ELF-1 (cell line): ENCODE data around the gene GALNT11.
"Not testable (repeated sequence)": the region's sequence is repeated elsewhere in the genome, so short reads cannot be mapped to it uniquely, and the experiment has no call there.

ENCODE experiments used
- DNase-seq: peaks from one replicate; pipeline ENCODE4 v3.0.0-alpha.2; 2016; ENCODE audit warnings: low read depth, low spot score

GALNT11 gene

DNA sequence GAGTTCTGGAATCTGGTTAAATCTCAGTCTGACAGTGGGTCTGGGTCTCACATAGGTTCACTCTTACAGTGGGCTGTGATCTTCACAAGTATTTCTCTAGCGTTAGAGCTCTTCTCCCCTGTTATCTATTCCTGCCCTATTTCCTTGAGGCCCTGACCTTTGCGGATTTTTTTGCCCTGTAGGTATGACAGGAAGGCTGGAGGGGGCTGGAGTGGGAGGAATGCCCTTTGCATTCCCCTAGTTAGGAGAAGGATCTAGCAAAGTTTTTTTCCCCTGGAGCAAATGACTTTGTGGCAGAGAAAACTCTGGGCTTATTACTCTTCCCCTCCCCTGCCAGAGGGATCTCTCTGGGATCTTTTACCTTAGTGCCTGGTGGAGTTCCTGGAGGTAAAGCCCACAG, 49.2 kb downstream of the GALNT11 start:
- DNase-seq: peak; percentile 80

DNA sequence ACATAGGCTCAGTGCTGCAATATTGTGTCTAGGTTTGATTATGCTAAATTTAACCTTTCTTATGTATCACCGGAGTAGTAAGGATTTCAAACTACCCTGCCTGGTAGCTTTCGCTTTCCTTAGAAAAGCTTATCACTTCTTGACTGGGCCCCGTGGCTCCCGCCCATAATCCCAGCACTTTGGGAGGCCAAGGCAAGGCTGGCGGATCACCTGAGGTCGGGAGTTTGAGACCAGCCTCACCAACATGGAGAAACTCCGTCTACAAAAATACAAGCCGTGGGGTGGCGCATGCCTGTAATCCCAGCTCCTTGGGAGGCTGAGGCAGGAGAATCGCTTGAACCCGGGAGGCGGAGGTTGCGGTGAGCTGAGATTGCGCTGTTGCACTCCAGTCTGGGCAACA, 49.9 kb downstream of the GALNT11 start:
- not testable (repeated sequence) for DNase-seq

DNA sequence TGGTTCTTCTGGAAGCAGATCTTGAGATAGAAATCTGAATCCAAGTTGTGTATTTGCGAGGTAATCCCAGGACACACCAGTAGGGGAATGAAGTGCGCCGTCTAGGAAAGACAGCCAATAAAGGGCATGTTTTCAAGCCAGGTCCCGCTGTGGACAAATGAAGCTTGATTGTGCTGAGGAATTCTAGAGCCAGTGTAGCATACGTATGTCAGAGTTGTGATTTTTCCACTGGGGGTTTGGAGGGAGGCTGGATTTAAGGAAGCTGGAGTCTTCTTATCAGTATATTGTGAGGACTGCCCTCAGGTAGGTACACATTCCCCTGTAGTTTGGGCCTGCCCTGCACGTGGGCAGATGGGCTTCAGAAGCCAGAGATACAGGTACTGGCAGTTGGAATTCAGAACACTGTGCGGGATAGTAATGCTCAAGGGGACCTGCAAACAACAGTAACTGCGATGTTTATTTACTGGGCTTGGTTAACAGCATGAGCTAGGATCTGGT, 50.9 kb downstream of the GALNT11 start:
- peak; percentile 77 for DNase-seq

DNA sequence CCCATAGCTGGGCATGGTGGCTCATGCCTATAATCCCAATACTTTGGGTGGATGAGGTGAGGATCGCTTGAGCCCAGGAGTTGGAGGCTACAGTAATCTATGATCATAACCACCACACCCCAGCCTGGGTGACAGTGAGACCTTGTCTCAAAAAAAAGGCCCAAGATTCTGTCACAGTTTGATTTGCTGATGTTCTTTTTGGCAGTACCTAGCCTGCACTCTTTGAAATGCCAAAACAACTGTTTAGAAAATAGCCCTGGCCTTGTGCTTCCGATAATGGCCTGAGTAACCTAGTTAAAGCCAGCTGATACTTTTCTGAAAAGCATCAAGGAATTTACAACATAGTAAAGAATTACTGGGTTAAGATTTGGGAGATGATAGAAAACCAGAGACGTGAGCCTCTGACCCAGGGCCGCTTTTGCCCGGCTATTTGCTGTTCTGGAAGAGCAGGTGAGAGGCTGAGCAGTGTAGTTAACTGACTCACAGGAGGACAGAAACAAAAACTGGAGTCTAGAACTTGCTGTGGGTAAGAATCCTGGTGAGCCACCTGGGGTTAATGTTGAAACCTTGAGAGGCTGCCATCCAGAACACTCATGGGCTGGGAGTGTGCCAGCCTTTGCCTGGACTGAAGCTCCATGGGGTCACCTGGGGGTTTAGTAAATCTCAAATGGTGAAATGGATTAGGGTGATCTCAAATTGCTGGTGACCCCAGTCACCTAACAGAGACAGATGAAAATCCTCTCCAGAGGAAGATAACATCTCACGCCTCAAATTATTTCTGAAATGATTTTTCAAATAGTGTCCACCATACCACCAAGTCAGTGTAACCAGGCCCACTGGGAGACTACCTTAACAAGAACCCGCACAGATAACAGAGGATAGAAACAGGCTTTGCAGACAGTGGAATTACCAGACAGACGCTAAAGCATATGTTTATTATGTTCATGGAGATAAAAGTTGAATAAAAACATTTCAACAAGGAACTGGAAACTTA, 51.8 kb downstream of the GALNT11 start:
- DNase-seq: peak; percentile 49

DNA sequence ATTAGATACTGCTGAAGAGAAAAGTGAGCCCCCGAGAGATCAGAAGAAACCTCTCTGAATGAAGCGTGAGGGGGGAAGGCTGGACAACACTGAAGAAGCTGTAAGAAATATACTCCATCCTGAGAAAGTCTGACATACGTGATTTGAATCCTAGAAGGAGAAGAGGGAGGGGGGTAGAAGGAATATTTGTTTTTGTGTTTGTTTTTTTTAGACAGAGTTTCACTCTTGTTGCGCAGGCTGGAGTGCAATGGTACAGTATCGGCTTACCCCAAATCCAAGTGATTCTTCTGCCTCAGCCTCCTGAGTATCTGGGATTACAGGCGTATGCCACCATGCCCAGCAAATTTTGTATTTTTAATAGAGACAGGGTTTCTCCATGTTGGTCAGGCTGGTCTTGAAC, 52.6 kb downstream of the GALNT11 start:
- DNase-seq: no peak

DNA sequence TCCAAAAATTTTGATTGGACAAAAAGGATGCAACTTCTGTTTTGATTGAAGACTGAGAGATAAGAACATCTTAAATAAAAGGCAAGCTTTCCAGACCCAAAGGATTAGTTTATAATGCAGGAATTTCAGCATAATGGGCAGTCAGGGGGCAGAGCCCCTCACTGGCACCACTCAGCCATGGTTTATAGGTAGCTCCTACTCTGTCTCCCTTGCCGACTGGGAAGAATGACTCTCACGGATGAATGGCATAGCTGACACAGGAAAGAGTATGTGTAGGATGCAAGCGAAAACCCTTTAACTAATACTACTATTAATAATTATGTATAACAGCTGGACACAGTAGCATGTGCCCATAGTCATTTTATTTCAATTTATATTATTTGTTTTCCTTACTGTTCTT, 53.3 kb downstream of the GALNT11 start:
- no peak for DNase-seq

DNA sequence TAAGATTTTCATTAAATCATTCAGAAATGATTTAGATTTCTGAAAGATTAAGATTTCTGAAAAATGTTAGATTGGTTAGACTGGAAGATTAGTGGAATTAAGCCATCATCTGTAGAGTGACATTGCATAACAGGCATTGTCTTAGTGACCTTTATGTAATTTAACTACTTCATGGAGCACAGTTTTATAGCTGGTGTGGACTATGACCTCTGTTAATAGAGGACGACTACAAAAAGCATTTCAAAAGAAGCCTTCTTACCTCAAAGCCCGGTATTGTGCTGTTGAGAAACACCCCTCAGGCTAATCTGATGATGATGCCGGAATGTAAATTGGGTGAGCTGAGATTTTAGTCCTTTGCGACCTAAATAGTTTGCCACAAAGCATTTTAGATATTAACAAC, 55.6 kb downstream of the GALNT11 start:
- peak; percentile 53 for DNase-seq

DNA sequence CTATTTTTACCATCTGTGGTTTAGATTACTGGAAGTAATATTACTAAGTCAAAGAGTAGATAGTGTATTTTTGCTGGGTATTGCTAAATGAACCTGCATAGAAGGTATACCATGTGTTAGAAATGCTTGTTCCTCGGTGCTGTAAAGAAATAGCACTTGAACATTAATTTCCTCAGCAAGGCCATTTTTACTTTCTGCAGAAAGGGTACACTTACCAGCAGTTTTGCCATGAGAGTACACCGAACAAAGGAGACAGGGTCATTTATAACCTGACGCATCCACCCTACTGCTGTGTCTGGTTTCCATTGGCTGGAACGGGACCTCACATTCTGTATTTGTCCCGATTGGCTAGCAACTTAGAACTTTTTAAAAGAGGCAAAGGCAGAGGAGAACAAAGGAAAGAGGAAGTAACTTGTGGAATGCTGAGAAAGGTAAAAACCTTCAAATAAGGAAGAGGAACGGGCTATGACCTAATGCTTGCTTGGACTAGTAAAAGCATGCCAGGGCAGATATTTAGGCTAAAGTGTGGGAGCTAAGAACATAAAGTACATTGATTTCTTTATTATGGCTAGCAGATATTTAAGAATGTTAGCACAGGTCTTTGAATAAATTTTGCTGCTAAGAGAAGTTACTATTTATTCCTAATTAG, 56.7 kb downstream of the GALNT11 start:
- not testable (repeated sequence) for DNase-seq

DNA sequence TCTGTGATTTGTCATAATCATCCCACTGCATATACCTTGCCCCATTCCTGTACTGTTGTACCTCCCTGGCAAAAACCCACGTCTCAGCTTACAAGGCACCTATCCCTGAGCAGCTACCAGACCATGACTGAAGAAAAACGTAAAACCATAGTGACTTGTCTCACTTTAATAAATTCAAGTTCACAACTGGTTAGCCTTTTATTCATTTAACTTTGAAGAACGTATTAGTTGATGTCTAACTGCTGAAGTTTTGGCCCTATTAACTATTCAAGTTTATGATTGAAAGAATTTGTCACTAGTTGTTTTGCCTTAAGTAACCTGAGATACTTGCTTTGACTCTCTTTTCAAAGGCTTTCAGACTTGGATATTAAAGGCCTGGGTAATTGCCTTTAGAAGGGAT, 59.7 kb downstream of the GALNT11 start:
- DNase-seq: no peak

DNA sequence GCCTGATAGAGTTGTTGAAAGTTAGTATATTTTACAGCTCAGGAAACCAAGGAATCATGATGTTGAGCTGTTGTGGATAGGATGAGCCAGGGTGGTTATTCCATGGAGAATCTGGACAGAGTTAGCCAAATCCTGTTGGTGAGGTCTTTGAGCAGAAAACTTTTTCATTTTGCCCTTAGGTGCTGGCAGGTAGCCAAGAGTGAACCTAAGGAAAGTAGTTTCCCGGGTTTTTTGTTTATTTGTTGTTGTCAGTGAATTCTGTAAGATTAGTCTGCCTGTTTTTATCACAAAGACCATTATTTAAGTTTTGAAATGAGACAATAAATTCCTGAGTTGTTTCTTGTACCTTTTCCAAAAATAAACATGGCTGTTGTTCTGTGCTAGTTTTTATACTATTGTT, 61.0 kb downstream of the GALNT11 start:
- no peak for DNase-seq

DNA sequence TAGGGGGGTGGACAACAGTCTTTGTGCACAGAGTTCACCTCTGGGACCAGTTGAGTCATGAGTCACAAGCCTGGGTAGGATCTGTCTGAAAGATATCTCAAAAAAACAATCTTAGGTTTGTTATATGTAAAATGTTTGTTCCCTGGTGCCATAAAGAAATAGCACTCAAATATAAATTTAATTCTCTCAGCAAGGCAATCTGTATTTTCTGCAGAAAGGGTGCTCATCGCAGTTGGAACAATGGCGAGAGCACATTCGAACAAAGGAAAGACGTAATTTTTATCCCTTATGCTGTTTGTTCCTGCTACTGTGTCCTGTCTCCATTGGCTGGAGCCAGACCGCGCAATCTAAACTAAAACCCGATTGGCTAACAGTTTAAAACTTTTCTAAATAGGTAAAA, 63.7 kb downstream of the GALNT11 start:
- no peak for DNase-seq

DNA sequence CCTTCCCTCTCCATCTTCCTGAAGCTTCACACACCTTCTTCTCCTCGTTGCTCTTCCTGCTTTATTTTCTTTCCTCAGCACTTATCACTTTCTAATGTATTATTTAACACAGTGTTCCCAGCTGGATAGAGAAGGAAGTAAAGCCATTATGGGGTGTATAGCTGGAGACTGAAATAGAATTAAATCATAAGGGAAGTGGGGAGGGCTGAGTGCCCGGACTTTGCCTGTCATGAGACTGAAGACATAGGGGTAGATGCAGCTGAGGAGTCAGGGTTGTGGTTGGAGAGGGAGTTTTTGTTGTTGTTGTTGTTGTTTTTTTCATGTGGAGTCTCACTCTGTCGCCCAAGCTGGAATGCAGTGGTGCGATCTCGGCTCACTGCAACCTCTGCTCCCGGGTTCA, 65.3 kb downstream of the GALNT11 start:
- DNase-seq: no peak

DNA sequence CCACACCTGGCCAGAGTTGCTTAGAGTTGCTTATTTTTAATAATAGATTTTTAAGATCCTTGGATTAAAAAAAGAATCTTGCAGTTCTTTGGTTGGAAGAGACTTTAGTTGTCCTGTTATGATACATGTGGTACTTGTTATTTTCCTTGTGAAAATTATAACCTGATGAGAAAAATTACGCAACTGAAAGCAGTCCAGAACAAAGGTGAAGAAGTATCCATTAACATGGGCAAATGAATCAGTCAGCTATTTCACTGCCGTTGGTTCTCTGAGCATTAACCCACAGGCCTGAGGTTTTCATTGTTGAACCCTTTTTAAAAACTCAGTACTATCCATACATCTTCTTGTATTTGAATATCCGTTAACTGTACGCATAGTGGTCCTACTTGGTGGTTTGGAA, 68.2 kb downstream of the GALNT11 start:
- no peak for DNase-seq

DNA sequence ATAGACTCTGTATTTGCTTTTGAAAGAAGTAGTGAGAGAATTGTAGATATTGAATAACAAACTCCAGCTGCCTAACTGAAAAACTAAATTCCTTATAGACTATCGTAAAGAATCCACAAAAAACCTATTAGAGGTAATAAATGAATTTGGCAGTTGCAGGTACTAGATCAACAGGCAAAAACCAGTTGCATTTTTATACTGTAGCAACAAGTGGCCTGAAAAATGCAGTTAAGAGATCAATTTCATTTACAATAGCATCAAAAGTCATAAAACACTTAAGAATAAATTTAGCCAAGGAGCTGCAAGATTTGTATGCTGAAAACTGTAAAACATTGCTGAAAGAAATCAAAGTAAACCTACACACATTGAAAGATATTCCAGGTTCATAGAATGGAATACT, 70.3 kb downstream of the GALNT11 start:
- DNase-seq: no peak

DNA sequence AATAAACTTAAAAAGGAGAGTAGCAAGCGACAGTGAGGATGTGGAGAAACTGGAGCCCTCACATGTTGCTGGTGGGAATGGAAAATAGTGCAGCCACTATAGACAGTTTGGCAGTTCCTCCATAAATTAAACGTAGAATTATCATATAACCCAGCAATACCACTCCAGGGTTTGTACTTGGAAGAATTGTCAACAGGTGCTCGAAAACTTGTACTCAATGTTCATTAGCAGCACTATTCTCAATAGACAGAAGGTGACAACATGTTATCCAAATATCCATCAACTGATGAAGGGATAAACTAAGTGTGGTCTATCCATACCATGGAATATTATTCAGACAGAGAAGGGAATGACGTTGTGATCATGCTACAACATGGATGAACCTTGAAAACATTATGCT, 71.9 kb downstream of the GALNT11 start:
- DNase-seq: no peak

DNA sequence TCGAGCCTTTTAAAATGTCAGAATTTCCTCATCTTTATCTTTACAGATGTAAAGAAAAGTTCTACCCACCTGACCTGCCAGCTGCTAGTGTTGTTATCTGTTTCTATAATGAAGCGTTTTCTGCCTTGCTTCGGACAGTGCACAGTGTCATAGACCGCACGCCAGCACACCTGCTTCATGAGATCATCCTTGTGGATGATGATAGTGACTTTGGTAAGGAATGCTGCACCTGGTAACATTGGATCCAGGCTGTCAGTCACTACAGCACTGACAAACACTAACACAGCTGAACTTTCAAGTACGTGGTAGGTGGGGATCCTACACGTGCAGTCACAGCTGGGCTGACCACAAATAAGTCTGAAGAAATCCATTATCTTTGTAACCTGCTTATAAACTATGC, 77.6 kb downstream of the GALNT11 start:
- no peak for DNase-seq

DNA sequence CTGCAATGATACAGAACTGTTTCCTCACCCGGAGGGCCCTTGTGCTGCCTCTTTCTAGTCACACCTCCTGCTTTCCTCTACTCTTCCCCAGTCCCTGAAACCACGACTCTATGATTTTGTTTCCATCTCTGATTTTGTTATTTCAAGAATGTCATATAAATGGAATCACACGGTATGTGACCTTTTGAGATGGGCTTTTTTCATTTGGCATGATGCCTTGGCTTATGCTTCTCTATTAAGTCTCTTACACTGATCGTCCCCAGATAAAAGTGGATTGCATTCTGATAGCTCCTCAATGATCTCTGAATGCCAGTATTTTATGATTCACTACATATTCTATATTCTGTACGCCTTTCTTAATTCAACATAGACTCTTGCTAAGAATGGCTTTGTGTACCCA, 78.2 kb downstream of the GALNT11 start:
- DNase-seq: no peak

DNA sequence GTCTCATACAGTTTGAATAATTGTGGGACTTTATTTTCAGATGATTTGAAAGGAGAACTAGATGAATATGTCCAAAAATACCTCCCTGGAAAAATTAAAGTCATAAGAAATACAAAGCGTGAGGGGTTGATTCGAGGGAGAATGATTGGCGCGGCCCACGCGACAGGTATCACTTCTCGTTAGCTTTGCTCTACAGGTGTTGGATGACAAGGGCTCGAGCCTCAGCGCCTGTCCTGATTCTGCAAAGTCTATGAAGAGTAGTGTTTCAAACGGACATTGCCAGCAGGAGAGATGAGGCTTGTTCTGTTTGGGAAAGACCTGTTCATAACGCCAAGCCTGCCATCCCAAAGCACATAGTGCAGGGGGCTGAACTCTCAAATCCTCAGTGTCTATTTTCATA, 79.7 kb downstream of the GALNT11 start:
- no peak for DNase-seq

DNA sequence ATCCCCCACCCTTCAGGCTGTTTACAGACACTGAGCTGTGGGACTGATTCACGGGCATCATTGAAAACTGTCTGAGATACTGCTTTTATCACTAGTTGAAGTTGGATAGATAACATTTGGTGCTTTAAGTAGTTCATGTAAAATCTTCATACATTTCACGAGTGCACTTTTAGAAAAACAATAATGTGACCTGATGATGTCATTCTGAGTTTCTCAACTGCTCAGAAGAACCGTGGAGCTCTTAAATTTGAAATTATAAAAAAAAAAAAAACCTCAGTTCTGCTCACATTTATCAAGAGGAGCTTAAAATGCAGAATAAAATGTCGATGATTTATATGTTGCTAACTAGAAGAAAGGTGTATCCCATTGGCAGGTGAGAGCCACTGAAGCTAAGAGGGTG, 81.5 kb downstream of the GALNT11 start:
- DNase-seq: no peak

DNA sequence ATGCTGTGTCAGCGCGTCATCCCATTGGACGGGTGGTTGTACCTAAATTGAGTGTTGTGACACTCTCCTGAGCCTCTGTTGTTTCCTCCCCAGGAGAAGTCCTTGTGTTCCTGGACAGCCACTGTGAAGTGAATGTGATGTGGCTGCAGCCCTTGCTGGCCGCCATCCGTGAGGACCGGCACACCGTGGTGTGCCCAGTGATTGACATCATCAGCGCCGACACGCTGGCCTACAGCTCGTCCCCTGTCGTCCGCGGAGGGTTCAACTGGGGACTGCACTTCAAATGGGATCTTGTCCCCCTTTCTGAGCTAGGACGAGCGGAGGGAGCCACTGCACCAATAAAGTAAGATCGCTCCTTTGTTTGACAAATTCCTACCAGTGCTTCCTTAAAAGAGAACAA, 82.5 kb downstream of the GALNT11 start:
- DNase-seq: no peak

DNA sequence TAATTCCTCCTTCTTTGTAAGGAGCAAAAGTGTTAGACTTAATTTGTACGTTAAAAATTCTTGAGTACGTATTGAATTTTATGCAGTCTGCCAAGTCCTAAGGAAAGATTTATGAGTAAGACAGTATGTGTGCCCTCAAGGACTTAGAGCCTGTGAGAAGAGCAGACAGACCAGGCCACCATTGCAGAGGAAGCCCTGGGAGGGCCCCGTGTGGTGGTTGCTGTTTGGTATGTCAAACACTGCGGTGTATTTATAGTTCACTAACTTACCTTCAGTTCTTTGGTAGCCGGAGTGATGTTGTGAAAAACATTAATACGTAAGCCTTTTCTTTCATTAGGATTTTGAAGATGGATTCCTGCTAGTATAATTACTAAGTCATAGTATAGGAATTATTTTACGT, 82.9 kb downstream of the GALNT11 start:
- DNase-seq: peak; percentile 24

DNA sequence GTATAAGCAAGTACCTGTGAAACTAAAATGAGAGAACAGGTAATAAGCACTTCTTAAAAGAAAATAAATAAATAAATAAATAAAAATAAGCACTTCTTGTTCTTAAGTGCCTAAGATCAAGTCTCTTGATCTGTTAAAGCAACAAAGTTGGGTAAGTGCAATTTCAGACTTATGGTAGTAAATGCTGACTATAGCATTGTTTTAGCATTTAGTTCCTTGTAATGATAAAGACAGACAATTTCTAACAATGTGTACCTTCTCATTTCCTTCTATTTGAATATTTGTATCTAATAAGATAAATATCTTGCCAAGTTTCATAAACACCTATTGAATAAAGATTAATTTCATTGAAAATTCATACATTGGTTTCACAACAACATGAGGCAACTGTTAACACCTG, 87.4 kb downstream of the GALNT11 start:
- DNase-seq: no peak
